Left renal cortex interstitium (tissue), 4 donors: ENCODE data around the gene LSM4. TPM values are rescaled to one million over a fixed set of nuclear protein-coding genes. Genes with fewer than 3 reads are reported as not detected.
"Not testable (repeated sequence)": the region's sequence is repeated elsewhere in the genome, so short reads cannot be mapped to it uniquely, and the experiment has no call there.

ENCODE experiments used
- DNase-seq, 4 donors: peaks; one replicate each; pipeline ENCODE4 v3.0.0-alpha.2; 2013; ENCODE audit warnings: low read depth in 4 of 4, low spot score in 2 of 4, missing footprints in 1 of 4
- polyA plus RNA-seq, 4 donors: library from polyadenylated mRNA; unstranded; fragments of 120-200 nt; gene quantifications; one replicate each; pipeline ENCODE4 v1.2.1, GENCODE V29; 2013; ENCODE audit not compliant: insufficient read length in 4 of 4

Gene LSM4
- polyA plus RNA-seq, result 100 to 1,000 TPM in 2 of 4 donors, 10 to 100 TPM in 2; 90.4 to 134 (median 105) TPM

DNA sequence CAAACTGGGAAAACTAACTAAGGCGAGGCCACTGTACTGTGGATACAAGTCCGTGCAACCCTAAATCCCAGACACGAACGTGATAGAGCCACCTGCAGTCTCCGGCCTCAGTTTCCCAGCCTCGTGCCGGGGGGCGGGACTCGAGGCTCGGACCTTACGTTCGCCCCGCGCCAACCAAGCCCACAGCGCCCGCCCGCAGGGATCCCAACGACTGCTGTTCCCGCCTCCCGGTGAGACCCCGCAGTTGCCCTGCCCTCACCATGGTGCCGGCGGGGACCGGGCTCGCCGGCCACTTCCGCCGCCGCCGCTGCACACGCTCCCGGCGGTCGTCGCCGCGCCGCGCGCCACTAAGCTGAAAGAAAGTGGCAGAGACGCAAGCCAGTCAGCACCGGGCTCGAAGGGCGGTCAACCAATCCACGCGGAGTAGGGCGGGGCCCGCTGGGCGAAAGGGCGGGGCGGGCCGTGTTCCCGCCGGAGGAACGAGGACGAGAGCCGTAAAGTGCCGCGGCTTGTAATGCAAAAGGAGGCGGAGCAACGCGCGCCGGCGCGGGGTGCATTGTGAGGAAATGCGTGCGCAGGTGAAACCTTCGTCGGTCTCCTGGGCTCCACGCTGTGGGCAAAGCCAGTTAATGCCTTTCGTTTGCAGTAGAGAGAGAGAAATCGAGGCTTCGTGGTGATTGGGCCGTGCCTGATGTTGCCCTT lies at the start of gene LSM4:
TSS of gene LSM4 (minus strand) at position 318 of the 702 bp plus-strand sequence. CDS start at position 262, 56 bp downstream.
- DNase-seq, result peak; percentile 89 to 96 (median 95)

DNA sequence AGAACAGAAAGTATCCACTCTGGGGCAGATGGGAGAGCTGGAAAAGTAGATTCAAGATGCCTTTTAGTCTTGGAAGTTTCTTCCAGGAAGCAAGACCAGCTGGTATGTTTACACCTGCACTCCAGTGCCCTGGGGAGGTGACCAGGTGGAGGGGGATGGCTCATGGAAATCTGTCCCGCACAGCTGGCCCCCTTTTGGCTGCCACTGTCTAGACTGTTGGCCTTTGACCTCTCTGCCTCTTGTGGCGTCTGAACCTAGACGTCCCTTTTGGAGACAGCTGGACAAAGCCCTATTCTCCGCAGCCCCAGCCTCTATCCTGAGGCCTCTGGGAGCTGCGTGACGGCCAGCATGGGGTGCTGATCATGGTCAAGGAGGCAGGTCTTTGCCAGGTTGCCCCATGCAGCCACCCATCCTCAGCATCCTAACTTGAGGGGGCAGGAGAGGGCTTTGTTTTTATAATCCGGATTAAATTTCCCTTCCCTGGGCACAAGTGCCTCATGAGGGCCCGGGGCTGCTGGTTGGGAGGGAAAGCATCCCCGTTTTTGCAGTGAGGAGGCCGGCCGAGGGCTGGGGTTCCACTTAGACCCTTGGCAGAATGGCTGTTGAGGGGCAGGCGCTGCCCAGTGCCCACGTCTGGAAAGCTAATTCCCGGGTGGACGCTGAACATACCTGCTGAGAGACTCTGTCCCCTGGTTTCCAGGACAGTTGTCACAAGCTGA lies 45.8 kb upstream of the LSM4 start:
- DNase-seq, result no peak

DNA sequence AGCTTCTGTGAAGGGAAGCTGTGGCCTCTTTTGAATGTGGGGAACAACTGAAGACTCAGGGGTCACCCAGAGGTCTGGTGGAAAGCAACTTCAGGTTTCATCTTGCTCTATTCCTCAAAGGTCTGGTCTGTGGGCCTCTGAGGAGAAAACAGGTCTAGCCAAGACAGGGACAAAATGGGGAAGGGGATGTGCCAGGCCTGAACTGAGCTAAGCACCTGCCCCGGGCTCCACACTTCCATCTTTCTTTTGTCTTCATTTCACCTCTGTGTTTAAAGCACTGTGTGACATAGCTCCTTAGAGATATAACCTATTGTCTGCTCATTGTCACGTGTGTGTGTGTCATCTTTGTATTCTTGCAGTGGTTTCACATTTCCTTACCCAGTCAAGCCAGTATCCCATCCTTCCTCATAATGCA lies 43.2 kb upstream of the LSM4 start:
- DNase-seq, result no peak

DNA sequence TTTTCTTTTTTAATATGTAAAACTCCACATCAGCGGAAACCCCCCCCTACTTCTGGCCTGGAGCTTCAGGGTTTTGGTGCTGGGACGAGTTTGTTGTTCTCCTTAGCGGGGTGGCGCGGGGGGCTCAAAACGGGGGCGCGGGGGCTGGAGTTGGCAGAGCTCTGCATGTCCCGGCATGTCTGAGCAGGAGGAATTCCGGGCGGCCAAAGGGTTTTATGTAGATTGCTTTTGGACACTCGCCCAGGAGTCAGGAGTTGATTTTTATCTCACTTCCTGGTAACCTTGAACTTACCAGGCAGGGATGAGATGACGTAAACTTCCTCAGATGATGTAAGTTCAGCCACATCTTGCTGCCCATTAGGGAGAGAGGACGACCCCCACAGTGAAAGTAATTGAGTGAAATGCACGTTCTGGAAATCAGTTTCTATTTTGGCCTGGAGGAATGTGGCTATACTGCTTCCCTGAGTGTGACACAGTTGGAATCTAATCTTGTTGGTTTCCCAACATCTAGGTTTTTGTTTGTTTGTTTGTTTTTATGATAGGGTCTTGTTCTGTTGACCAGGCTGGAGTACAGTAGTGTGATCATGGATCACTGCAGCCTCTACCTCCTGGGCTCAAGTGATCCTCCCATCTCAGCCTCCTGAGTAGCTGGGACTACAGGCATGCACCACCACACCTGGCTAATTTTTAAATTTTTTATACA lies 42.1 kb upstream of the LSM4 start:
- DNase-seq, result peak; percentile 64 to 85 (median 78)

DNA sequence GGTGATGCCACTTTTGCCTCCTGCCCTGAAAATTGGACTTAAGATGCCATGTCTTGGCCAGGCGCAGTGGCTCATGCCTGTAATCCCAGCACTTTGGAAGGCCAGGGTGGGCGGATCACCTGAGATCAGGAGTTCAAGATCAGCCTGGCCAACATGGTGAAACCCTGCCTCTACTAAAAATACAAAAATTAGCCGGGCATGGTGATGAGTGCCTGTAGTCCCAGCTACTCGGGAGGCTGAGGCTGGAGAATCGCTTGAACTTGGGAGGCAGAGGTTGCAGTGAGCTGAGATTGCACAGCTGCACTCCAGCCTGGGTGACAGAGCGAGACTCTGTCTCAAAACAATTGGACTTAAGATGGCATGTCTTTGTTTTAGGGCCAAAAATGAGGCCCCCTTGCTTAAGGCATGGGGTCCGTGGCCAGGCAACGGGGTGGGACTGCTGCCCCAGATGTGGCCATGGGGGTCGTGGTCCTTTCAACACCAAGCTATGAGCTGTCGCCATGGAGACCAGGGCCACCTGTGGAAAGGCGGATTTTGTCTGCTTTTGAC lies 41.5 kb upstream of the LSM4 start:
- DNase-seq, result not testable (repeated sequence)

DNA sequence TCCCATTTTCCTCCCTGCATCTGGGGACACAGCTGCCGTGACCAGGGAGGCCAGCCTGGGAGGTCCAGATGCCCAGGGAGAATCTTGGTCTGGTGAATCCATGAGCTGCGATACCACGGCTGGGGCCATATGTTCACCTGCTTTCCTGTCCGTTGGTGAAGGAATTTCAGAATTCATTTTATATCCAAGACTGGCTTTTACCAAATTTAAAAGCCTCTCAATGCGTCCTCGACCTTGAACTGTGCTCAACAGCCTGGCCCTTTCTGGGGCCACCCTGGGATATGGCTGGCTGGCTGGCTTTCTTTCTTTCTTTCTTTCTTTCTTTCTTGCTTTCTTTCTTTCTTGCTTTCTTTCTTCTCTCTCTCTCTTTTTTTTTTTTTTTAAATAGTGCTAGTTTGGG lies 40.9 kb upstream of the LSM4 start:
- DNase-seq, result no peak

DNA sequence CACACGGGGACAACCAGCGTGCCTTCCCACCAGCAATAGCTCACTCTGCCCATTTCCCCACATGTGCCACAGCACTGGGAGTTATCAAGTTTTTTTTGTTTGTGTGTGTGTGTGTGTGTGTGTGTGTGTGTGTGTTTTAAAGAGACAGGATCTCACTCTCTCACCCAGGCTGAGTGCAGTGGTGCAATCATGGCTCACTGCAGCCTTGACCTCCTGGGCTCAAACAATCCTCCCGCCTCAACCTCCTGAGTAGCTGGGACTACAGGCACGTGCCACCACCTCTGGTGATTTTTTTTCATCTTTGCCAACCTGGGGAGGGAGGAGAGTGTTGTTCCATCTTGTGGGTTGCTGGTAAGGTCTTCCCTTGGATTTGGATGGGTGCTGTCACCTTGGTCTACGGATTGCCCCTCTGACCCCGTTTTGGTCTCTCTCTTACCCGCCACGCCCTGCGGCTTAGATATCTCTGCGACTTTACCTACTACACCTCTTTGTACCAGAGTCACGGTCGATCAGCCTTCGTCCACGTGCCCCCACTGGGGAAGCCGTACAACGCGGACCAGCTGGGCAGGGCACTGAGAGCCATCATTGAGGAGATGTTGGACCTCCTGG lies 40.2 kb upstream of the LSM4 start:
- DNase-seq, result no peak

DNA sequence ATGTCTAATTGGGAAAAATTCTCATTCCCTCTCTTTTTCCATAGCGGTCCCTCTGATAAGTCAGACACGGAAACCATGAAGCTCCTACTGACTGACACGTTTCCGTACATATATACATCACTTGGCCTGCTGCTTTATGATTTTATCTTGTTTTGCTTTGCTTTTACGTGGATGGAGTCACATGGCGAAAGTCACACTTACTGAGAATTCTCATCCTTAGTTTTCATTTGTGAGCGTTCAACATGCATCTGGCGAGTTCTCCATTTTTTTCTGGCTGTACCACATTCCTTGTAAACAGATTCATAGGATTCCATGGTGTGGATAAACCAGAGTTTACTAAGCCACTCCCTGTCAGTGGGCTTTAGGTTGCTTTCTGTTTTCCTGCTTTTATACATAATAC lies 38.8 kb upstream of the LSM4 start:
- no peak for DNase-seq

DNA sequence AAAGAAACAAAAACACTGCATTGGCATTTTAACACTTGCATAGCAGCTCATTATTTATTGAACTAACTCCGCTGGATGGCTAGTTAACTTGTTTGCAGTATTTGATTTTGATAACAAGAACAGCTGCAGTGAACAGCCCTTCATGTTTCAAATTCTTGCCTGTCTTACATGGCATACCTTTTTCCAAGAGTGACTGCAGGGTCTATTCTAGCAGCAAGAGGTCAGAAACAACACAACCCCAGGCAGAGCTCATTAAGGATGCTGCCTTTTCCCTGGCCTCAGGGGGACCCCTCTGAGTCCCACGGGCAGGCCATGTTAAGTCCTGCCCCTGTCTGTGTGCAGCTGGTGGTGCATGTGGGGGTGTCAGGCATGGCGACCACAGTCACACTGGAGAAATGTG lies 34.2 kb upstream of the LSM4 start:
- no peak for DNase-seq

DNA sequence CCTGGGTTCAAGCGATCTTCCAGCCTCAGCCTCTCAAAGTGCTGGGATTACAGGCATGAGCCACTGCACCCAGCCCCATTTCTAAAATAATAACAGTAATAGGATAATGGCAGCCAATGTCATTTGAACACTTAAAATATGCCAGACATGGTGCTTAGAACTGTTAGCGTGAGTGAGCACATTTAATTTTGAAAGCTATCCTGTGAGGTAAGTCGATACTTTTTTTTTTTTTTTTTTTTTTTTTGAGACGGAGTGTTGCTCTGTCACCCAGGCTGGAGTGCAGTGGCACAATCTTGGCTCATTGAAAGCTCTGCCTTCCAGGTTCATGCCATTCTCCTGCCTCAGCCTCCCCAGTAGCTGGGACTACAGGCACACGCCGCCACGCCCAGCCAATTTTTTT lies 31.9 kb upstream of the LSM4 start:
- DNase-seq, result not testable (repeated sequence)

DNA sequence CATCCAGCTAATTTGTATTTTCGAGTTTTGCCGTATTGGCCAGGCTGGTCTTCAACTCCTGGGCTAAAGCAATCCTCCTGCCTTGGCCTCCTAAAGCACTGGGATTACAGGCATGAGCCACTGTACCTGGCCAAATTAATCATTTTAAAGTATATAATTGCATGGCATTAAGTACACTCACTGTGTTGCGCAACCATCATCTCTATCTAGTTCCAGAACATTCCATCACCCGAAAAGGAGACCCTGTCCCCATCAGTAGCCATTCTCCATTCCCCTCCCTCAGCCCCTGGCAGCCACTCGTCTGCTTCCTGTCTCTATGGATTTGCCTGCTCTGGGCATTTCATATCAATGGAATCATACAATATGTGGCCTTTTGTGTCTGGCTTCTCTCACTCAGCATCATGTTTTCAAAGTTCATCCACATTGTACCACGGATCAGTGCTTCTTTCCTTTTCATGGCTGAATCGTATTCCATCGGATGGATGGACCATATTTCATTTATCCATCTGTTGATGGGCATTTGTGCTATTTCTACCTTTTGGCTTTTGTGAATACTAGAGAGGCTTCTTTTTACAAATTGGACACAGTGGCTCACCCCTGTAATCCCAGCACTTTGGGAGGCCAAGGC lies 30.6 kb upstream of the LSM4 start:
- no peak for DNase-seq

DNA sequence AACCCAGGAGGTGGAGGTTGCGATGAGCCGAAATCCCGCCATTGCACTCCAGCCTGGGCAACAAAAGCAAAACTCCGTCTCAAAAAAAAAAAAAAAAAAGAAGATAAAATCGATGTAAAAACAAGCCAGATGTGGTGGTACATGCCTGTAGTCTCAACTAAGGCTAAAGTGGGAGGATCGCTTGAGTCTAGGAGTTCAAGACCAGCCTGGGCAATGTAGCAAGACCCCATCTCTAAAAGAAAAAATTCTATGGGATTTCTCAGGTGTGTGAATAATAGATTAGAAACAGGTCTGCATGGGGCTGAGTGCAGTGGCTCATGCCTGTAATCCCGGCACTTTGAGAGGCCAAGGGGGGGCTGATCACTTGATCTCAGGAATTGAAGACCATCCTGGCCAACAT lies 28.7 kb upstream of the LSM4 start:
- DNase-seq, result no peak

DNA sequence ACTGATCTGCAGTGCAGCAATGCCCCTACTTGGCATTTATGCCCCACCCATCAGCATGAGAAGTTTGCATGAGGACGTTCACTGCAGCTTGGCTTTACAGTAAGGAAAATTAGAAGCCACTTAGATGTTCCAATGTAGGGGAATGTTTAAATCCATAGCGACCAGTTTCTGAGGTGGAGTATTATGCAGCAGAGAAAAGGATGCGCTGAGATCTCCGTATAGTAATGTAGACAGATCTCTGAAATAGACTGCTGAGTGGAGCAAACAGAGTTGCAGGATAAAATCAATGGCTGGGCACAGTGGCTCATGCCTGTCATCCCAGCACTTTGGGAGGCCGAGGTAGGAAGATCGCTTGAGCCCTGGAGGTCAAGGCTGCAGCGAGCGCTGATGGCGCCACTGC lies 27.6 kb upstream of the LSM4 start:
- no peak for DNase-seq

DNA sequence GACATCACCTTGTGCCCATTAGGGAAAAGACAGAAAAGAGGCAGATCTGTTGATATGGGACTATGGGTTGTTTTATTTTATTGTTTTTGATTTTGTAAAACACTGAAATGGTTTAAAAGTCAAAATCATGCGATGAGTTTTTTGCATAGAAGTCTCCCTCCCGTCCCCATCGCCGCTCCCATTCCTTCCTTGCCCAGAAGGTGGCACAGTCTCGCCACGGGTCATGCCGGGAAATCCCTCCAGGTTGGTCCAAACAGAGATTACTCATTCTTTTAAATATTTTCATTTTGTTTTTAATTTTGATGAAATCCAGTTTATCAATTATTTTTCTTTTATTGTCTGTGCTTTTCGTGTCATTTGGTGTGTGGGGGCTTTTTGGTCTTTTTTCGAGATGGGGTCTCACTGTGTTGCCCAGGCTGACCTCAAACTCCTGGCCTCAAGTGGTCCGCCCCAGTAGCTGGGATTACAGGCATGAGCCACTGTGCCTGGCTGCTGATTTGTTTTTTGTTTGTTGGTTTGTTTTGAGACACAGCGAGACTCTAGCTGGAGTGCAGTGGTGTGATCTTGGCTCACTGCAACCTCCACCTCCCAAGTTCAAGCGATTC lies 26.8 kb upstream of the LSM4 start:
- DNase-seq, result no peak

DNA sequence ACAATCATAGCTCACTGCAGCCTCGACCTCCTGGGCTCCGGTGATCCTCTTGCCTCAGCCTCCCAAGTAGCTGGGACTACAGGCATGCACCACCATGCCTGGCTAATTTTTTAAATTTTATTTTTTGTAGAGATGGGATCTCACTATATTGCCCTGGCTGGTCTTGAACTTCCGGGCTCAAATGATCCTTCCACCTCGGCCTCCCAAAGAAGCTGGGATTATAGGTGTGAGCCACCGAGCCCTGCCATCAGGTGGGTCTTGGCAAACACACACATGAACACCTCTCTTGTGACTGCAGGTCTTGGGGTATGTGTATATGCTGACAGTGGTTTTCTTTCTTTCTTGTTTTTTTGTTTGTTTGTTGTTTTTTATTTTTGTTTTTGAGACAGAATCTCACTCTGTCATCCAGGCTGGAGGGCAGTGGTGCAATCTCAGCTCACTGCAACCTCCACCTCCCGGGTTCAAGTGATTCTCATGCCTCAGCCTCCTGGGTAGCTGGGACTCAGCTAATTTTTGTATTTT lies 26.0 kb upstream of the LSM4 start:
- not testable (repeated sequence) for DNase-seq

DNA sequence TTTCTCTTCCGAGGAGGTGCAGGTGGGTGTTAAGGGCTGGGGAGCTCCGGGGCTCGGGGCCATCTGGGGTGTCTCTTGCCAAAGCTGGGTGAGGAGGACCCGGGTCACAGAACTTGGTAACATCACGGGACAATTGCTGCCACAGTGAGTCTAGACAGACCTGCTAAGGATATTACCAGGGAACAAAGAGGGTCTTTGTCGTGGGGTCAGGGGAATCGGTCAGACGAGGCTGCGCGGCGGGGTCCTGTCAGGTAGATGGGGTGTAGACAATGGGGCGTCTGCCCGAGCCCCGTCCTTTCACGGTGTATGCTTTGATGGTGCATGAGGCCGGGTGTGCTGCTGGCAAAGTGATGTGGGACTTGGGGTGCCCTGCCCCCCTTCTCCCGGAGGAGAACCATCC lies 25.3 kb upstream of the LSM4 start:
- no peak for DNase-seq

DNA sequence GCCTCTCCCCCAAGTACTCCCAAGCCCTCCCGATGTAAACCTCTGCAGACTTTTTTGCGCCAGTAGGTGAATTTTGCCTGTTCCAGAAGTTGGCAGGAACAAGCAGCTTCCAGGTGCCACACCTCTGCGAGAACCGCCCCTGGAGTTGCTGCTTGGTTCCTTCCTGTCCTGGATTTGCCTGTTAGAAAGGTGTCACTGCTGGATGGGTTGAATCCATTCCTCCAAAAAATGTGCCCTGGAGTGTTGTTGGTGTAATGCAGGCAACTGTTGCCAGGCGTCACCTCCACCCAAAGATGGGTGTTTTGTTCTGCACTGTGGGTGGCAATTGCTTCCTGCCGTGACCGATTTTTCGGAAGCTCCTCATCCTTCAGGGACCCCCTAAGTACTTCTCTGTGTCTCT lies 23.2 kb upstream of the LSM4 start:
- DNase-seq, result no peak

DNA sequence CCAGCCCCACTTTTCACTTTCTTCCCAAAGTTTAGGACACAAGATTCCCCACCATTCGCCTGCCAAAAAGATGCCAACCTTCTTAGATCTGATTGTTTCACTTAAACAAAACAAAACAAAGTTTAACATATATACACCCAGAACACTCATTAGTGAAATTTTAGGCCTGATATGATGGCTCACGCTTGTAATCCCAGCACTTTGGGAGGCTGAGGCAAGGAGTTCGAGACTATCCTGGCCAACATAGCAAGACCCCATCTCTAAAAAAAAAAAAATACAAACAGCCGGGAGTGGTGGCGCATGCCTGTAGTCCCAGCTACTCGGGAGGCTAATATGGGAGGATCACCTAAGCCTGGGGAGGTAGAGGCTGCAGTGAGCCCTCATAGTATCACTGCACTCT lies 22.4 kb upstream of the LSM4 start:
- DNase-seq, result no peak

DNA sequence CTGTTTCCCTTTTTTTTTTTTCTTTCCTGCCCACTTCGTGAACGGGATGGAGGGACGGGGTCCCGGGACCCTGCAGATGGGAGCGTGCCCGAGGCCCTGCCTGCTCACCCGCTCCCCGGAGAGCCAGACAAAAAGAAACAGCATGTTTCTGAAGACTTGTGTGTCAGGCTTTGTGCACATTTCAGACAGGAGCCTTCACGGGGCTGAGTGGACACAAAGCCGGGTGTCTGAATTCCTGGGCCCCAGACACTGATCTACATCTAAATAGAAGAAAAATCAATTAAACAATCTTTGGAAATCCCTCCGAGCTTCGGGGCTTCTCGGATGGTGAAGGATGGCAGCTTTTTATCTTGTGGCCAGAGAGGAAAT lies 21.7 kb upstream of the LSM4 start:
- no peak for DNase-seq

DNA sequence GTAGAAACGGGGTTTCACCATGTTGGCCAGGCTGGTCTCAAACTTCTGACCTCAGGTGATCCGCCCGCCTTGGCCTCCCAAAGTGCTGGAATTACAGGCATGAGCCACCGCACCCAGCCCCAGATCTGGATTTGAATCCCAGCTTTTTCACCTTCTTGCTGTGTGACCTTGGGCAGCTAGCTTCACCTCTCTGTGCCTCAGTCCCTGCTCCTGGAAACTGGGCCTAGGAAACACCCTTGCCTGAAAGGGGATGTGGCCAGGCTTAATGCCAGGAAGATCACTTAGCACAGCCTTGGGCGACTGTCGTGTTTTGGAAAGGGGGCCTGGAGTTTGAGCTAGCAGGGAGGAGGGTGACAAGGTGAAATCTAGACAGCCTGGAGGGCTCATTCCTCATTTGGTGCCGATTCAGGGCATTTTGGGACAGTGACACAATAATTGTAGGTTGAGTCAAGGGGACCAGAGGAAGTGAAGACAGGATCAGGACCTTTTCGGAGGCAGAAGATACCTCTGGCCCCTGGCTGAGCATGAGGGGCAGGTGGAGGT lies 19.3 kb upstream of the LSM4 start:
- DNase-seq, result no peak
